Neutrophil (primary cell): ENCODE measurements around the gene KANTR.

Source experiments
- H3K27ac ChIP-seq: fragments of 200-600 bp; sonication (generic); 2 replicates; pipeline ENCODE4 v1.5.1; 2016; ENCODE audit warnings: mild to moderate bottlenecking, moderate library complexity
- H3K27me3 ChIP-seq: fragments of 200-600 bp; sonication (generic); 2 replicates; pipeline ENCODE4 v1.6.0; 2016; ENCODE audit warnings: mild to moderate bottlenecking
- H3K36me3 ChIP-seq: fragments of 200-600 bp; sonication (generic); 2 replicates; pipeline ENCODE4 v1.5.1; 2017
- H3K4me1 ChIP-seq, 2 experiments: fragments of 200-600 bp in 1 of 2; sonication (generic) in 1 of 2; 1 replicate in 1 of 2; 2 replicates in 1 of 2; pipeline versions ENCODE4 v1.5.1 to v1.6.1; 2013 to 2016; ENCODE audit warnings: low read depth in 1 of 2, low read length in 1 of 2, mild to moderate bottlenecking in 1 of 2, moderate library complexity in 1 of 2; ENCODE audit not compliant: control insufficient read depth in 1 of 2, insufficient read depth in 1 of 2
- H3K4me3 ChIP-seq, 2 experiments: fragments of 200-600 bp in 1 of 2; sonication (generic) in 1 of 2; 1 replicate in 1 of 2; 2 replicates in 1 of 2; pipeline ENCODE4 v1.5.1; 2013 to 2016; ENCODE audit warnings: low read depth in 1 of 2, low read length in 1 of 2, mild to moderate bottlenecking in 1 of 2, moderate library complexity in 1 of 2
- H3K9me3 ChIP-seq: fragments of 200-600 bp; sonication (generic); 2 replicates; pipeline ENCODE4 v1.5.1; 2016
- TF ChIP-seq, protein P1 (sequence below): fragments of 200-600 bp; sonication (generic); IDR thresholded peaks from 2 replicates; pipeline ENCODE4 v1.5.1; 2016; ENCODE audit warnings: antibody characterized with exemption

Gene KANTR

DNA sequence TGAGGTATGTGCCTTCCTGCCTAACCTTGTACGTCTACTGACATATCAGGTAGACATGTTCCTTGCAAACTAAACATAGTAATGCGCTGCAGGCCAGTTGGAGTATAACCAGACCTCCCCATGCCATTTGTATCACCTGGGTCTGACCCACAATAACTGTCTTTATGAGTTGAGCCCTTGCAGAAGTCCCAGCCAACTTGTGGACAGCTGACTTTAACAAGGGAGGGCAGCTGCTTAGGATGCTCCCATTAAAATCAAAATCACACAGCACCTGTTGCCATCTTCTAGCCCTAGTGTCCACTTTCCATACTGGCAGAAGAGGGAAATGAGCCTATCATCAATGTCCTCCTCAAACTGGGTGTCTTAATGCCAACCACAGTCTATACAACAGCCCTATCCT lies 41.6 kb downstream of the KANTR start:
- TF ChIP-seq, protein P1, sequence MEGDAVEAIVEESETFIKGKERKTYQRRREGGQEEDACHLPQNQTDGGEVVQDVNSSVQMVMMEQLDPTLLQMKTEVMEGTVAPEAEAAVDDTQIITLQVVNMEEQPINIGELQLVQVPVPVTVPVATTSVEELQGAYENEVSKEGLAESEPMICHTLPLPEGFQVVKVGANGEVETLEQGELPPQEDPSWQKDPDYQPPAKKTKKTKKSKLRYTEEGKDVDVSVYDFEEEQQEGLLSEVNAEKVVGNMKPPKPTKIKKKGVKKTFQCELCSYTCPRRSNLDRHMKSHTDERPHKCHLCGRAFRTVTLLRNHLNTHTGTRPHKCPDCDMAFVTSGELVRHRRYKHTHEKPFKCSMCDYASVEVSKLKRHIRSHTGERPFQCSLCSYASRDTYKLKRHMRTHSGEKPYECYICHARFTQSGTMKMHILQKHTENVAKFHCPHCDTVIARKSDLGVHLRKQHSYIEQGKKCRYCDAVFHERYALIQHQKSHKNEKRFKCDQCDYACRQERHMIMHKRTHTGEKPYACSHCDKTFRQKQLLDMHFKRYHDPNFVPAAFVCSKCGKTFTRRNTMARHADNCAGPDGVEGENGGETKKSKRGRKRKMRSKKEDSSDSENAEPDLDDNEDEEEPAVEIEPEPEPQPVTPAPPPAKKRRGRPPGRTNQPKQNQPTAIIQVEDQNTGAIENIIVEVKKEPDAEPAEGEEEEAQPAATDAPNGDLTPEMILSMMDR: no peak
- H3K4me3 ChIP-seq: no peak overlapping the region
- no peaks in the 10 kb centered on the region for H3K9me3 ChIP-seq

DNA sequence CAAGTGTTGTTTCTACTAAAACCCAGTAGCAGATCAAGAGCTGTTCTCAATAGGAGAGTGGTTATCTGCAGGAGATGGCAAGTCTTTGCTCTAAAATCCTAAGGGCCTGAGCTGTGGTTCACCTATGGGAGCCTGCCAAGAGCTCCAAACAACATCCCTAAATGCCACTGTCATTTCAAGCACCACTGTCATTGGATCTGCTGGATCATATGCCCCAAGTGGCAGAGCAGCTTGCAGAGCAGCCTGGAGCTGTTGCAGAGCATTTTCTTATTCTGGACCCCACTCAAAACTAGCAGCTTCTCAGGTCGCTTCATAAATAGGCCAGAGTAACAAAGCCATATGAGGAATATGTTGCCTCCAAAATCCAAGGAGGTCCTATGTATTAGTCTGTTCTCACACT lies 59.6 kb downstream of the KANTR start:
- Histone ChIP-seq H3K36me3 (no peaks in the 10 kb centered on the region), H3K4me3 (no peak overlapping the region), H3K27ac (no peak overlapping the region), H3K9me3 (no peaks in the 10 kb centered on the region), H3K27me3 (no peaks in the 10 kb centered on the region), H3K4me1 (no peaks in the 10 kb centered on the region)
- TF ChIP-seq, protein P1: no peak

More for the DNA sequence above, 41.6 kb downstream of the KANTR start:
- no peak overlapping the region for H3K27ac ChIP-seq
- no peaks in the 10 kb centered on the region for H3K27me3 ChIP-seq
- no peaks in the 10 kb centered on the region for H3K4me1 ChIP-seq
- no peaks in the 10 kb centered on the region for H3K36me3 ChIP-seq

DNA sequence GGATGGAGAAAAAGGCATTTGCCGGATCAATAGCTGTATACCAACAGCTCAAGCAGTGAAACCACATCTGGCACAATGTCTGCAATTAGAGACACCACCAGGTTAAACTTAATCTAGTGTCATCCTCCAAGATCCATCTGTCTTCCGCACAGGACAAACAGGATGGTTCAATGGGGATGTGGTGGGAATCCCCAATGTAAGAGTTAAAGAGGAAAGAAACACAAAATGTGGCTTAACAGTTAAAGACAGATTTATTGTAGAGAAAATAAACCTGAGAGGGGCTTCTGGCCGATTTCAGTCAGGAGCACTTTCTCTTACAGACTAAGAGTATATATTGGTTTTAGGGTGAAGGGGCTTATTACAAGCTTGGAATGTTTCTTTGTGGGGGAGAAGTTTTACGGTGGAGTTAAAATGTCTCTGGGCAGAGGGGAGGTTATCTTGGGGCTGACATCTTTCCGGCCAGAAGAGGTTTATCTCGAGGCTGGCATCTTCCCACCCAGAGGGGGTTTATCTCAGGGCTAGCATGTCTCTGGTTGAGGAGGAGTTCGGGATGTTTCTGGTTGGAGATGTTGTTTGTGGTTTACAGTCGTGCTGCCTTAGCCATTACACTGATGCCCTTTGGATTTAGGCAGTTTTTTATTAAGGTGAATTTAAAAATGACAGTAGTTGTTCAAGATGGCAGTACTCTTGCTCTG lies 61.7 kb downstream of the KANTR start:
- H3K4me1 ChIP-seq: no peaks in the 10 kb centered on the region
- H3K4me3 ChIP-seq: no peak overlapping the region
- no peaks in the 10 kb centered on the region for H3K27me3 ChIP-seq
- H3K9me3 ChIP-seq: no peaks in the 10 kb centered on the region
- TF ChIP-seq, protein P1: no peak
- H3K36me3 ChIP-seq: no peaks in the 10 kb centered on the region
- no peak overlapping the region for H3K27ac ChIP-seq

DNA sequence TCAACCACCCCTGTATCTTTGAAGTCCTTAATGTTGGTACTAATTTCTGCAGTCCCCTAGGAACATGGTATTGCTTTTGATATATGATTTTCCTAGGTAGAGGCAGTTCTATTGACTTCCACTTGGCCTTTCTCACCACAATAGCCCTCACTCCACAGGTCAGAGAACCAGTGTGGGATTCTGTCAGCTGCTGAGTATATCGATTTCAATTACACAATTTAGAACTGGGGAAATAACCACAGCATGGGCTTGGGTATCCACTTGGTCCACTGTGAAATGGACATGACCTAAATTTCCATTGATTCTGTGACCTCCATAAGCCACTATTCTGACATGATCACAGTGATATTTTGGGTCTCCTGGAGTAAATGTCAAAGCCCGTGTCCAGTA lies 62.3 kb downstream of the KANTR start:
- Histone ChIP-seq H3K36me3 (no peaks in the 10 kb centered on the region), H3K9me3 (no peaks in the 10 kb centered on the region), H3K27me3 (no peaks in the 10 kb centered on the region), H3K4me3 (no peak overlapping the region), H3K4me1 (no peaks in the 10 kb centered on the region), H3K27ac (no peak overlapping the region)
- TF ChIP-seq, protein P1: no peak

DNA sequence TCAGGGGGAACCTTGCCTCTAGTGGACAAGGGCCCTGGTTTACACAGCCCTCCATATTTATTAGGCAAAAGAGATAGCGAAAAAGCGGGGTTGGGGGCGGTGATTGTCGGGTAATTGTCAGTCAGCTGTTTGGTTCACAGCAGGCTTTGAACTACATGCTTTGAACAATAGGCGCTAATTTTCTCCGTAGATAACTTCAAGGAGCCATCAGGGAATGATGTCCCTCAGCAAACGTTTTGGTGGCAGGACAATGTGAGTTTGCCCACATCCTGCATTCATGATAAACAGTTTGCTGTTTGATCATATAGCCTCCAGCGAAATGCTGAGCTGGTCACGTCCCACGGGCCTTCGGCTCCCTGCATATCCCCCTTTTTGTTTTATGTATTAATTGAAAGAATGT lies 65.2 kb downstream of the KANTR start:
- no peak overlapping the region for H3K27ac ChIP-seq
- no peaks in the 10 kb centered on the region for H3K36me3 ChIP-seq
- no peaks in the 10 kb centered on the region for H3K9me3 ChIP-seq
- no peak overlapping the region for H3K4me3 ChIP-seq
- no peaks in the 10 kb centered on the region for H3K4me1 ChIP-seq
- H3K27me3 ChIP-seq: no peaks in the 10 kb centered on the region
- TF ChIP-seq, protein P1: no peak
